Liver (tissue), 3 donors: ENCODE measurements around the gene CRMP1.

Source experiments
- FOXA1 ChIP-seq: IDR thresholded peaks from 2 replicates; pipeline ENCODE4 v1.6.1; 2016; ENCODE audit warnings: antibody characterized with exemption
- RXRA ChIP-seq, 2 donors: IDR thresholded peaks; 2 replicates each; pipeline ENCODE4 v1.6.1; 2017 to 2018; ENCODE audit warnings: antibody characterized with exemption in 2 of 2, mild to moderate bottlenecking in 1 of 2
- SP1 ChIP-seq: IDR thresholded peaks from 2 replicates; pipeline ENCODE4 v1.6.1; 2018; ENCODE audit warnings: antibody characterized with exemption, mild to moderate bottlenecking
- YY1 ChIP-seq: IDR thresholded peaks from 2 replicates; pipeline ENCODE4 v1.6.1; 2016; ENCODE audit warnings: antibody characterized with exemption, mild to moderate bottlenecking
- TF ChIP-seq, protein P1 (sequence below): fragments of 150-350 bp; IDR thresholded peaks from 2 replicates; pipeline ENCODE4 v1.5.1; 2017; ENCODE audit warnings: improper control_type of control experiment, low read depth, low read length; ENCODE audit not compliant: missing input control
- TF ChIP-seq, protein P2 (sequence below): IDR thresholded peaks from 2 replicates; pipeline ENCODE4 v1.6.1; 2016; ENCODE audit warnings: antibody characterized with exemption
- TF ChIP-seq, protein P3 (sequence below): IDR thresholded peaks from 2 replicates; pipeline ENCODE4 v1.6.1; 2016; ENCODE audit warnings: antibody characterized with exemption
- donor health status: healthy.
- donor health status: healthy.

DNA sequence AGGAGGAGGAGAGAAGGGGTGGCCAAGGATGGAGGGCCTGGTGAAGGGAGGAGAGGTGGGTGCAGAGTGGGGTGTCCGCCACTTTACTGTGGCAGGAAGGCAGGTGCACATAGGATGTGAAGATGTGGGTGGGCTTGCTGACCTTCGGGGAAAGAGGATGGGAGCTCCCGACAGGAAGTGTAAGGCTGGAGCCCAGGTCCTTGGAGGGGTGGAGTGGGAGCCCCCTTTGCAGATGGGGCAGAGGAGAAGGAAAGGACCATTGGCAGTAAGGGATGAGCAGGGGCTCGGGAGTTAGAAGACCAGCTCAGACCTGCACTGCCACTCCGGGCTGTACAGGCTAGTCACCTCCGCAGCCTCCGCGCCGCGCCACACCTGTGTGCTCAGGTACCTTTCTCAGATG is 92.4 kb downstream of the CRMP1 start:
- TF ChIP-seq, protein P1, sequence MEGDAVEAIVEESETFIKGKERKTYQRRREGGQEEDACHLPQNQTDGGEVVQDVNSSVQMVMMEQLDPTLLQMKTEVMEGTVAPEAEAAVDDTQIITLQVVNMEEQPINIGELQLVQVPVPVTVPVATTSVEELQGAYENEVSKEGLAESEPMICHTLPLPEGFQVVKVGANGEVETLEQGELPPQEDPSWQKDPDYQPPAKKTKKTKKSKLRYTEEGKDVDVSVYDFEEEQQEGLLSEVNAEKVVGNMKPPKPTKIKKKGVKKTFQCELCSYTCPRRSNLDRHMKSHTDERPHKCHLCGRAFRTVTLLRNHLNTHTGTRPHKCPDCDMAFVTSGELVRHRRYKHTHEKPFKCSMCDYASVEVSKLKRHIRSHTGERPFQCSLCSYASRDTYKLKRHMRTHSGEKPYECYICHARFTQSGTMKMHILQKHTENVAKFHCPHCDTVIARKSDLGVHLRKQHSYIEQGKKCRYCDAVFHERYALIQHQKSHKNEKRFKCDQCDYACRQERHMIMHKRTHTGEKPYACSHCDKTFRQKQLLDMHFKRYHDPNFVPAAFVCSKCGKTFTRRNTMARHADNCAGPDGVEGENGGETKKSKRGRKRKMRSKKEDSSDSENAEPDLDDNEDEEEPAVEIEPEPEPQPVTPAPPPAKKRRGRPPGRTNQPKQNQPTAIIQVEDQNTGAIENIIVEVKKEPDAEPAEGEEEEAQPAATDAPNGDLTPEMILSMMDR = no peak
- TF ChIP-seq YY1 (no peak), RXRA (IDR thresholded peaks at IDR 0.05) (no peak), SP1 (no peak), FOXA1 (no peak)
- TF ChIP-seq, protein P2, sequence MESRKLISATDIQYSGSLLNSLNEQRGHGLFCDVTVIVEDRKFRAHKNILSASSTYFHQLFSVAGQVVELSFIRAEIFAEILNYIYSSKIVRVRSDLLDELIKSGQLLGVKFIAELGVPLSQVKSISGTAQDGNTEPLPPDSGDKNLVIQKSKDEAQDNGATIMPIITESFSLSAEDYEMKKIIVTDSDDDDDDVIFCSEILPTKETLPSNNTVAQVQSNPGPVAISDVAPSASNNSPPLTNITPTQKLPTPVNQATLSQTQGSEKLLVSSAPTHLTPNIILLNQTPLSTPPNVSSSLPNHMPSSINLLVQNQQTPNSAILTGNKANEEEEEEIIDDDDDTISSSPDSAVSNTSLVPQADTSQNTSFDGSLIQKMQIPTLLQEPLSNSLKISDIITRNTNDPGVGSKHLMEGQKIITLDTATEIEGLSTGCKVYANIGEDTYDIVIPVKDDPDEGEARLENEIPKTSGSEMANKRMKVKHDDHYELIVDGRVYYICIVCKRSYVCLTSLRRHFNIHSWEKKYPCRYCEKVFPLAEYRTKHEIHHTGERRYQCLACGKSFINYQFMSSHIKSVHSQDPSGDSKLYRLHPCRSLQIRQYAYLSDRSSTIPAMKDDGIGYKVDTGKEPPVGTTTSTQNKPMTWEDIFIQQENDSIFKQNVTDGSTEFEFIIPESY = no peak
- TF ChIP-seq, protein P3, sequence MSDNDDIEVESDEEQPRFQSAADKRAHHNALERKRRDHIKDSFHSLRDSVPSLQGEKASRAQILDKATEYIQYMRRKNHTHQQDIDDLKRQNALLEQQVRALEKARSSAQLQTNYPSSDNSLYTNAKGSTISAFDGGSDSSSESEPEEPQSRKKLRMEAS = no peak
